Measurements from ENCODE around the gene PRKAR1B.
"Not testable (repeated sequence)": the region's sequence is repeated elsewhere in the genome, so short reads cannot be mapped to it uniquely, and the experiment has no call there.

The PRKAR1B gene

GRCh38 chr7:555551-556160 is 171.4 kb downstream of the PRKAR1B start:
- Histone ChIP-seq H3K27ac (ENCODE audit: extremely low read depth, low read depth, low read length) (no peak overlapping the region), H3K36me3 (ENCODE audit: control insufficient read depth in 2 of 2, insufficient read depth in 1 of 2, low read length in 2 of 2) (no peaks in the 10 kb centered on the region), H3K4me1 (ENCODE audit: control insufficient read depth, insufficient read depth, low read length) (no peaks in the 10 kb centered on the region), H3K9me3 (ENCODE audit: control insufficient read depth, insufficient read depth, low read depth, low read length) (no peaks in the 10 kb centered on the region), H3K4me3 (ENCODE audit: low read depth, low read length) (no peak overlapping the region)
- ChIA-PET CTCF (no interaction called here), POLR2A (no interaction called here)
- TF ChIP-seq PRDM6 (tag by site-specific recombination; IDR thresholded peaks at IDR 0.05) (no peak), ZNF548 (tag by site-specific recombination; IDR thresholded peaks at IDR 0.05) (no peak), ZNF202 (tag by site-specific recombination; IDR thresholded peaks at IDR 0.05; ENCODE audit: borderline replicate concordance) (no peak), ZNF302 (tag by site-specific recombination; IDR thresholded peaks at IDR 0.05; ENCODE audit: low read depth) (no peak), ZNF837 (tag by site-specific recombination; IDR thresholded peaks at IDR 0.05) (no peak), ZNF530 (tag by site-specific recombination; IDR thresholded peaks at IDR 0.05; ENCODE audit: low read depth) (no peak)
- TF ChIP-seq, protein P1, sequence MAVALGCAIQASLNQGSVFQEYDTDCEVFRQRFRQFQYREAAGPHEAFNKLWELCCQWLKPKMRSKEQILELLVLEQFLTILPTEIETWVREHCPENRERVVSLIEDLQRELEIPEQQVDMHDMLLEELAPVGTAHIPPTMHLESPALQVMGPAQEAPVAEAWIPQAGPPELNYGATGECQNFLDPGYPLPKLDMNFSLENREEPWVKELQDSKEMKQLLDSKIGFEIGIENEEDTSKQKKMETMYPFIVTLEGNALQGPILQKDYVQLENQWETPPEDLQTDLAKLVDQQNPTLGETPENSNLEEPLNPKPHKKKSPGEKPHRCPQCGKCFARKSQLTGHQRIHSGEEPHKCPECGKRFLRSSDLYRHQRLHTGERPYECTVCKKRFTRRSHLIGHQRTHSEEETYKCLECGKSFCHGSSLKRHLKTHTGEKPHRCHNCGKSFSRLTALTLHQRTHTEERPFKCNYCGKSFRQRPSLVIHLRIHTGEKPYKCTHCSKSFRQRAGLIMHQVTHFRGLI (tag by site-specific recombination; IDR thresholded peaks at IDR 0.05), result no peak
- TF ChIP-seq, protein P2, sequence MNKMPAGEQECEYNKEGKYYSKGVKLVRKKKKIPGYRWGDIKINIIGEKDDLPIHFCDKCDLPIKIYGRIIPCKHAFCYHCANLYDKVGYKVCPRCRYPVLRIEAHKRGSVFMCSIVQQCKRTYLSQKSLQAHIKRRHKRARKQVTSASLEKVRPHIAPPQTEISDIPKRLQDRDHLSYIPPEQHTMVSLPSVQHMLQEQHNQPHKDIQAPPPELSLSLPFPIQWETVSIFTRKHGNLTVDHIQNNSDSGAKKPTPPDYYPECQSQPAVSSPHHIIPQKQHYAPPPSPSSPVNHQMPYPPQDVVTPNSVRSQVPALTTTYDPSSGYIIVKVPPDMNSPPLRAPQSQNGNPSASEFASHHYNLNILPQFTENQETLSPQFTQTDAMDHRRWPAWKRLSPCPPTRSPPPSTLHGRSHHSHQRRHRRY (tag by site-specific recombination; IDR thresholded peaks at IDR 0.05), result no peak

DNA sequence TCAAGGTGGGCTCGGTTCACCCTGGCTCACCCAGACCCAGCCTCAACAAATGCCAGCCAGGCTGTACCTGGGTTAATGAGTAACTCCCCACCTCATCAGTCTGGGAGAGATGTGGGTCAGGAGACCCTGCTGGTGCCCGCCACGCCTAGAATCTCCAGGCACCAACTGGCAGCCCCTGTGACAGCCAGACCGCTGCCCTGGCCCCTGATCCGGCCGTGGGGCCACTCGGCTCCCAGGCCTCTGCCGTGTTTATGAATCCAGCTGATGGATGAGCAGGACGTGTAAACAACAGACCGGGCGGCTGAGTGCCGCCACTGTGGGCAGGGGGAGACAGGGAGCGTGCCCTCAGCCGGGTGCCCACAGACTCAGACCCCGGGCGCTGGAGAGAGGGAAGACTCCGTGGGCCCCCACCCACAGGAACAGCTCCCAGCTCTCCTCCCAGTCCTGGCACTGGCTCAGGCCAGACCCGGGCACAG is 173.4 kb downstream of the PRKAR1B start:
- H3K27ac ChIP-seq (ENCODE audit: extremely low read depth, low read depth, low read length), result no peak overlapping the region
- TF ChIP-seq ZNF223 (tag by site-specific recombination; IDR thresholded peaks at IDR 0.05), result no peak
- POLR2A ChIA-PET, result no interaction called here
- CTCF ChIA-PET, result interaction anchor here (0.8 kb wide), 1 partner anchor 220 kb away, joined by 4 read pairs; no protein-coding TSS in a partner anchor
- no peak overlapping the region for H3K4me3 ChIP-seq (ENCODE audit: low read depth, low read length)
- H3K4me1 ChIP-seq (ENCODE audit: control insufficient read depth, insufficient read depth, low read length), result no peaks in the 10 kb centered on the region
- H3K36me3 ChIP-seq (ENCODE audit: control insufficient read depth in 2 of 2, insufficient read depth in 1 of 2, low read length in 2 of 2), result no peaks in the 10 kb centered on the region
- H3K9me3 ChIP-seq (ENCODE audit: control insufficient read depth, insufficient read depth, low read depth, low read length), result no peaks in the 10 kb centered on the region

GRCh38 chr7:552868-553635 is 174.0 kb downstream of the PRKAR1B start:
- no peaks in the 10 kb centered on the region for H3K4me1 ChIP-seq (ENCODE audit: control insufficient read depth, insufficient read depth, low read length)
- POLR2A ChIA-PET, result no interaction called here
- no peaks in the 10 kb centered on the region for H3K9me3 ChIP-seq (ENCODE audit: control insufficient read depth, insufficient read depth, low read depth, low read length)
- CTCF ChIA-PET, result no interaction called here
- no peak overlapping the region for H3K4me3 ChIP-seq (ENCODE audit: low read depth, low read length)
- H3K36me3 ChIP-seq (ENCODE audit: control insufficient read depth in 2 of 2, insufficient read depth in 1 of 2, low read length in 2 of 2), result no peaks in the 10 kb centered on the region
- TF ChIP-seq SALL2 (tag by site-specific recombination; IDR thresholded peaks at IDR 0.05; ENCODE audit: borderline replicate concordance), result no peak
- TF ChIP-seq ZBTB44 (tag by site-specific recombination; IDR thresholded peaks at IDR 0.05), result no peak
- TF ChIP-seq BCL11B (tag by site-specific recombination; IDR thresholded peaks at IDR 0.05; ENCODE audit: low read depth), result no peak
- TF ChIP-seq, protein P3, sequence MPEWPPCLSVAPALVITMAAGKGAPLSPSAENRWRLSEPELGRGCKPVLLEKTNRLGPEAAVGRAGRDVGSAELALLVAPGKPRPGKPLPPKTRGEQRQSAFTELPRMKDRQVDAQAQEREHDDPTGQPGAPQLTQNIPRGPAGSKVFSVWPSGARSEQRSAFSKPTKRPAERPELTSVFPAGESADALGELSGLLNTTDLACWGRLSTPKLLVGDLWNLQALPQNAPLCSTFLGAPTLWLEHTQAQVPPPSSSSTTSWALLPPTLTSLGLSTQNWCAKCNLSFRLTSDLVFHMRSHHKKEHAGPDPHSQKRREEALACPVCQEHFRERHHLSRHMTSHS (tag by site-specific recombination; IDR thresholded peaks at IDR 0.05), result no peak
- TF ChIP-seq ZNF16 (tag by site-specific recombination; IDR thresholded peaks at IDR 0.05; ENCODE audit: low read depth), result no peak
- no peak for TF ChIP-seq ZNF274 (IDR thresholded peaks at IDR 0.05; ENCODE audit: low read length)
- no peak for TF ChIP-seq ZNF274 (tag by site-specific recombination; IDR thresholded peaks at IDR 0.05; ENCODE audit: borderline replicate concordance)
- no peak for TF ChIP-seq KLF10 (tag by site-specific recombination; IDR thresholded peaks at IDR 0.05)
- TF ChIP-seq ZNF24 (tag by site-specific recombination; IDR thresholded peaks at IDR 0.05), result no peak
- TF ChIP-seq REPIN1 (tag by site-specific recombination; IDR thresholded peaks at IDR 0.05; ENCODE audit: low read depth), result no peak
- H3K27ac ChIP-seq (ENCODE audit: extremely low read depth, low read depth, low read length), result no peak overlapping the region

DNA sequence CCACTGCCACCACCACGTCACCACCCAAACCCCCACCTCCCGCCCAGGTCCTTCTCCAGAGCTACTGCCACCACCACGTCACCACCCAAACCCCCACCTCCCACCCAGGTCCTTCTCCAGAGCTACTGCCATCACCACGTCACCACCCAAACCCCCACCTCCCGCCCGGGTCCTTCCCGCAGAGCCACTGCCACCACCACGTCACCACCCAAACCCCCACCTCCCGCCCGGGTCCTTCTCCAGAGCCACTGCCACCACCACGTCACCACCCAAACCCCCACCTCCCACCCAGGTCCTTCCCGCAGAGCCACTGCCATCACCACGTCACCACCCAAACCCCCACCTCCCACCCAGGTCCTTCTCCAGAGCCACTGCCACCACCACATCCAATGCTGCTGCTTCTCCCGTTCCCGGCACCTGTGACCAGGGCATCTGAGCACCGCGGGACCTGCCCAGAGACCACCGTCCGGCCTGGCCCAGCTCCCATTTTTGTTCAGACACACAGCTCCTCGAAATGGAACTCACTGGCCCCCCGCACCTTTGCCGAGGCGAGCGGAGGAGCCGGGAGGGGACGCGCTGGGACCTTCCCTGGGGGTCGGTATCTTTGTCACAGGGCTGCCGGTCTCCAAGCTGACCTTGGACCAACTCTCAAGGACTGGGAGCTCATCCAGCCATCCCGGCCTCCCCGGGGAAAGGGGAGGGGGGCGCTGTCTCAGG is 174.8 kb downstream of the PRKAR1B start:
- H3K9me3 ChIP-seq (ENCODE audit: control insufficient read depth, insufficient read depth, low read depth, low read length); H3K36me3 ChIP-seq (ENCODE audit: control insufficient read depth in 2 of 2, insufficient read depth in 1 of 2, low read length in 2 of 2); H3K4me3 ChIP-seq (ENCODE audit: low read depth, low read length); H3K27ac ChIP-seq (ENCODE audit: extremely low read depth, low read depth, low read length); H3K4me1 ChIP-seq (ENCODE audit: control insufficient read depth, insufficient read depth, low read length); POLR2A ChIA-PET: not testable (repeated sequence)
- CTCF ChIA-PET, result interaction anchor here (0.5 kb wide), 1 partner anchor 218 kb away, joined by 3 read pairs; no protein-coding TSS in a partner anchor
